Measurements from ENCODE around the gene TXNDC11.

Gene TXNDC11

DNA sequence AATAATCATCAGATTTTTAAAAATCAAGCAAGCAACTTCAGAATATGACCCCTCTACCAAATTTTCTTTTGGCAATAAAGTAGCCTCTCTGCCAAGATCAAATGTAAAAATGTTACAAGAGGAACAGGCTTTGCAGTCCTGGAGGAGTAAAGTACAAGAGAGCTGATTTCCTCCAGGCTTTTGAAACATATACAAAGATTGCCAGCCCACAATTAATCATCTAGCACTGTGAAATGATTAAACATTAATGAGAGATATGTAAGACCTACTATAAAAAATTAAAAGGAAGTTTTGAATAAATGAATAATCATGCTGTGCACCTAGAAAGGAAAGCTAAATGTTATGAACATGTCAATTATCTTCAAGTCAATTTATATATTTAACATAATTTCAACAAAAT is 26.3 kb downstream of the TXNDC11 start:
- no peak for DNase-seq

DNA sequence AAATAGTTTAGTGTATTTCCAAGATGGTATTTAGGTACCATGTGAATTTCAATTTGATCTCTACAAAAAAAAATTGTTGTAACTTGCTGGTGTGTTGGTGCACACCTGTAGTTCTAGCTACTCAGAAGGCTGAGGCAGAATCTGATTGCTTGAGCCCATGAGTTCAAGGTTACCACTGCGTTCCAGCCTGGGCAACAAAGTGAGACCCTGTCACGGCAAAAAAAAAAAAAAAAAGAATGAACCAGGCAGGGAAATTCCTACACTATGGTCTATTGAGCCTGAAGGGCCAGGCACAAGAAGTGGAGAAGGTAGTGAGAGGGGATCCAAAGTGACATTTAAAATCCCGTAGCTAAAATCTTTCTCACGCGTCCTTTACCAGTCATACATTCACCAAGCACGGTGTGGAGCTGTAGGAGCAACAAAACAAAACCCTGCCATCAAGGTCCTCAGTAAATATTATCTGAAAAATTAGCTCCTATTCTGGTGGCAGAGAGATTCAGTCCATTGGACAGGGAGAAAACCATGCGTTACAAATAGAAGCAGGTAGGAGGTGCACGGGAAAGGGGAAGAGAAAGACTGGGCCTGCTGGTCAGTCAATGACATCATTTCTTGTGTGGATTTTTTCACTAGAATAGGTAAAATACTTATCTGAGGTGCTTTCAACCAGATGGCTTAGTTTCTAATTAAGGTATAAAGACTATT is 27.3 kb downstream of the TXNDC11 start:
- DNase-seq, result no peak

DNA sequence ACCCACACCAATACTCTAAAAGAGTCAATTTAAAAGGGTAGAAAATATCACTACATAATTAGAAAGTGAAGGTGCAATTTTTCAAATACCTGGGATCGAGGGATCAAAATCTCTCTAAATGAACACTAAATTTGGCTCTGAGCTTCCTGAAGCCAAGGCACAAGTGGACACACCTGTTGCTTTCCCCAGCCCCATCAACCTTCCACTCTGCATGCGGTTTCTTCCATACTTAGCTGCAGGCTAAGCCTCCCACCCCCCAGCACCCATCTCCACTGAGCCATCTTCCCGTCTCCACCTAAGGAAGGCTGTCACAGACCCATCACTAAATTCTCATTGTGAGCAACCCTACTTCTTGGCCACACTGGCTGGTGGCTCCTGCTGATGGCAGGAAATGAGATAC is 30.5 kb downstream of the TXNDC11 start:
- DNase-seq, result no peak

DNA sequence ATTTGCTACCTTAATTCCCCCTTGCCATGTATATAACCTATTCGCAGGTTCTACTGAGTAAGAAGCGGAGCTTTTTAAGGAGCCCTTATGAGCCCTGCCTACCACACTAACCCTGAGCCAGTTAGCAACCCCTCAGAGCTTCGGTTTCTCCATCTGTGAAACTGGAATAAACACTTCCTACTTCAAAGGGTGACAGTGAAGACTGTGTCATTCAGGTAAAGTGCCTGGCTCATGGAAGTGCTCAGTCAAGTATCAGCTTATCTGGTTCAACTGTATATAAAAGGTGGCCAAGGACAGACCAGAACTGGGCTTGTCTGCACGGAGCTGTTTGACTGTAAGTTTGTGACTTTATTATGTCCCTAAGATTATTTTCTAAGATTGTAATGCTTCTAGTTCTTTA is 31.0 kb downstream of the TXNDC11 start:
- DNase-seq, result no peak

DNA sequence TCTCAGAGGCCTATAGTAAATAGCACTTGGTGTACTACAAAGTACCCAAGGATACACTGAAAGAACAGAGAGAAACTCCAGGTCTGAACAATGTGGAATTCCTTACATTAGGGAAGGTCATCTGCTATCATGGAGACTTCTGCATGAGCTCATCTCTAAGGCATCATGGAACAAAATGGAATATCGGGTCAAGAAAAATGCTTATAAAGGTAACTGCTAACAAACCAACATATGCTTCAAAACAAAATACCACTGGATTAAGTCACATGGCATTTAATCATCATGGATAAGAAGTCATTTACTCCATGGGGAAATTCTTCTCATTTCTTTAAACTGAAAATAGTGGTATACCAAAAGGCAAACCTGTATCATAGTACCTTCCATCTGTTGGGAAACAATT is 34.2 kb downstream of the TXNDC11 start:
- no peak for DNase-seq

DNA sequence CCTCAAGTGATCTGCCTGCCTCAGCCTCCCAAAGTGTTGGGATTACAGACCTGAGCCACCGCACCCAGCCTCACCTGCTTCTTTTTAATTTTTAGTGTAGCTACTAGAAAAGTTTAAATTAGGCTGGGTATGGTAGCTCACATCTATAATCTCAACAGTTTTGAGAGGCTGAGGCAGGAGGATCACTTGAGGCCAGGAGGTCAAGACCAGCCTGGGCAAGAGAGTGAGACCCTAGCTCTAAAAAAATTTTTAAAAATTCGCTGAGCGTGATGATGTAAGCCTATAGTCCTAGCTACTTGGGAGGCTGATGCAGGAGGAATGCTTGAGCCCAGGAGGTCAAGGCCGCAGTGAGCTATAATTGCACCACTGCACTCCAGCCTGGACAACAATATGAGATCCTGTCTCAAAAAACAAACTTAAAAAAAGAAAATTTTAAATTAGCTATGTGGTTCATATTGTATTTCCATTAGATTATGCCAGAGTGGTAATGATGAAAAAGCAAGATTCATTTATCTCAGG is 34.9 kb downstream of the TXNDC11 start:
- no peak for DNase-seq

DNA sequence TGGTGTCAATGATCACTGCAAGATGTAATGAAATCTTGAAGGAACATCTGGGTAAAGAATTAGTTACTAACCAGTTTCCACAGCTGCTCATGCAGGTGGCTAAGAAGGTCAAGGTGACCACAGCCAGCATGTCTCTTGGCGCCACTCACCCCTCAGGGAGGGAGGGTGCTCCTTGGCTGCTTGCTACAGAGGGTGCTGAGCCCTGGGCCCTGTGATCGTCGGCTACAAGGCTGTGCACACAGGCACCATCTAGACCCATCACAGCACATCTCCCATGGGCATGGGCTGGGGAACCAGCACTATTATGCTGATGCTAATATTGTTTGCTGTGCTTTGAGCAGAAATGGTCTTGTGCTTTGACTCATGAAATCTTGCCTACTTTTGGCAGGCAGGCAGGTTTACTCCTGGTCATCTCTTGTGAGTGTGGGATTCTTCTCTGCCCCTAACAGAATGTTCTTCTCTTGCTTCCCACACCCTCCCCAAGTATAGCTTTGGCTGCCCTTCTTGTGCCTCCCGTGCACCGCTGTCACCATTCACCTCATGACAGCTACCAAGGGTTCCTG is 36.4 kb downstream of the TXNDC11 start:
- DNase-seq, result no peak

DNA sequence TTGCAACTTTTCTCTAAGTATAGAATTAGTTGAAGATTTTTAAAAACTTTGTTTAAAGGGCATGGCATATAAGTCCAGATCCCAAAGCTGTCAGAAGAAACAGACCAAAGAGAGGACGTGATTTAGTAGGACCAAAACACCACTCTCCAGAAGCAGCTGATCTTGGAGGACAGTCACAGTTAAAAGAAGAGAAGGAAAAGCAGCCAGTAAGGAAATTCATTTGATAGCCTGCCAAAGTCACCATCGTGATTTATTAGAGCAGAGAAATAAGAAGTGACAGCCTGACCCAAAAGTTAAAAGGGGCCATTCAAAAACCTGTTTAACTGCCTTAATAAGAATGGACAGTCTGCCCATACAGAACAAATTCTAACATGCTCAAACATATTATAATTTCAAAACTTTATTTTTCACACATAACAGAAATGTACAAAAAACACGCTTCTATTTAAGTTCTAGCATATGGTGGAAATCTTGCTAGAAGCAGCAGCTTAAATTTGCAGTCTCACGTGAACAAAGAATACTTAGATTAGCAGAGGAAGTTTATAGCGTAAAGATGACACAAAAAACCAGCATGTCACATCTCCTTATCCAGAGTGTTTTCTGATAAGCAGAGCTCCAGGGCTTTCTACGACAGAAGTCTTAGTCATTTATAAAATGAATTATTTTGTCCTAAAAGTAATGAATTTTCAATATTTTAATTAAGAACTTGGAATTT is 37.2 kb downstream of the TXNDC11 start:
- DNase-seq, result no peak

DNA sequence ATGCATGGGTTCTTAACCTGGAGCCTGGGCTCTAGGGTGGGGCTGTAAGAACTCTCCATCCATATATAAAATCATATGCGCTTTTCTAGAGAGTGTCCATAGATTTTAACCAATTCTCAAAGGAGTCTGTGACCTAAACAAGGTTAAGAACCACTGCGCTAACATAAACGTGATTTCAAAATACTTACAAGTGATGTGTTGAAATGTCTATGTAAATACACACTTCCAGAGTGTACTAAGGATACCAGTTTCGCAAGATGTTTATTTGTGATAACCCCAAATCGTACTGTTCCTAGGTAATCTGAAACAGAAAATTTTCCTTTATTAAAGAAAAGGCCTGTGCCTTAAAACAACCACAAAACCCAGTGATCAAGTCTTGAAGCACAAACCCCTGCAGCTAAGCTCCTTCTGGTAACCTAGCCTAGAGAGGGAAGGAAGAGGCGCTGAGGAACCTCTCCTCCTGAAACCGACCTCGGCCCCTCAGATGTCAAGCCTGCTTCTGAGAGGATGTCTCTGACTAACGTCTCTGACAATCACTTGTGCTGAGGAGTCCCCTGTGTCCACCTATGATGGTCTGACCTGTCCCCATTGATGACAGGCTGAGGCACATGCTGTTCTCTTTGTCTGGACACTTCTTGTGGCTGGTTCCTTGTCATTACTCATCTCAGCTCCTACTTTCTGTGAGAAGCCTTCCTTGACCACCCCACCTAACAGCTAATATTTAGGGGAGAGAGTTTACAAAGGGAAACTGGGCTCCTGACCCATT is 42.2 kb downstream of the TXNDC11 start:
- DNase-seq, result no peak

DNA sequence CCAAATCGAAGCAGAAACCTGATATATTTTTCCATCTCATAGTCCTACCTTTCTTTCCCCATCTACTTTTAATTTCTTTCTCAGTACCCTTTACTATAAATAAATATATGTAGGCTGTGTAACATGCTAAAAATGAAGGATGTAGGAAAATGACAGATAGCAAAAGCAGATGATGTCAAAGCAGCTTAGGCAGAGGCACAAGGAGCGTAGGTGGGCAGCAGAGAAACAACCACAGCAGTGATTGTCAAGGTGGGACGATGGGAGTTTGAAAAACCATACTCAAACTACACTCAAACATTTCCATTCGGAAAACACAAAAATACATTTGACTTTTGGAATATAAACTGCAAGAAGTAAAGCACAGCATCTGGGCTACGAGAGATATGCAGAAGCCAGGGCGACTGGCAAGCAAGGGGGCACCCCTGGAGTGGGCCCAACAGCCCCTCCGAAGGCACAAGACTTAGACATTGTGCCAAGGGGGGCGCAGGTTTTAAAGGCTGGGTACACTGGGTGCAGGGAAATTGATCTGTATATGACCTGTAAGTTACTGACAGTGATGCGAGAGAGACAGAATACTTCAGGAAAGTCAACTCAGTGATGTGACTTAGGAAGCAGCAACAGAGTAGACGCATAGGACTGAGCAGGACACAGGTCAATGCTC is 43.3 kb downstream of the TXNDC11 start:
- DNase-seq, result no peak

DNA sequence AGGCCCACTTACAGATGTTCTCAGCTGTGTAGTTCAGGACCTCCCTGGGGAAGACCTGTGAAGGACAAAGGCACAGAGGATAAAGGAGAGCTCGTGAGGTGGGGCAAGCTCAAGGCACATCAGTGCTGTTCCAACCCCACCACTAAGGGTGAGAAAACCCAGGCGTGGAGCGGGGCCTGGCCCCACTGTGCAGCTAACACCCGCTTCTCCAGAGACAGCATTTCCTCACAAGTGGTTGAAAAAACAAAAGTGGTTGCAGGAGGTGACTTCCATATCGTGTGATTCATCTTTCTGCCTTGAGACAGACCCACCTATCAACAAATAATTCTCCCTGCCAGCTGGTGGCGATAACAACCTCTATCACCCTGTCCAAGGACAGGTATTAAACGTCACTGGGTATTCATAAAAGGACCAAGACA is 44.4 kb downstream of the TXNDC11 start:
- no peak for DNase-seq

DNA sequence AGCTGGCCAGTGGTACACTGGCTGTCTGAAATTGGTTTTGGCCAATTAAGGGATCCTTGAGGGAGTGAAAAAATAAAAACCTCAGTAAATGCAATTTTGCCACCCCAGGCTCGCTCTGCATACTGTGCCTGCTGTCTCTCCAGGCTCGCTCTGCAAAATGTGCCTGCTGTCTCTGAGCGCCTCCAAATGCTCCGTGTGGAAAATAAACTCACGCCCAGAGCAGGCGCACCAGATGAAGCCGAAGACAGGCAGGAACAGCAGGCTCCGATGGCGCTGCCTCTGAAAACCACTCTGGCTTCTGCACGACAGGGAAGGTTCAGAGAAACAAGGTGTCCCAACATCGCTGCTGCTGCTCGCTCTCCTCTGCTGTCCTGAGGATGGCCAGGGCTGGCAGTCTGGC is 45.3 kb downstream of the TXNDC11 start:
- DNase-seq, result no peak

DNA sequence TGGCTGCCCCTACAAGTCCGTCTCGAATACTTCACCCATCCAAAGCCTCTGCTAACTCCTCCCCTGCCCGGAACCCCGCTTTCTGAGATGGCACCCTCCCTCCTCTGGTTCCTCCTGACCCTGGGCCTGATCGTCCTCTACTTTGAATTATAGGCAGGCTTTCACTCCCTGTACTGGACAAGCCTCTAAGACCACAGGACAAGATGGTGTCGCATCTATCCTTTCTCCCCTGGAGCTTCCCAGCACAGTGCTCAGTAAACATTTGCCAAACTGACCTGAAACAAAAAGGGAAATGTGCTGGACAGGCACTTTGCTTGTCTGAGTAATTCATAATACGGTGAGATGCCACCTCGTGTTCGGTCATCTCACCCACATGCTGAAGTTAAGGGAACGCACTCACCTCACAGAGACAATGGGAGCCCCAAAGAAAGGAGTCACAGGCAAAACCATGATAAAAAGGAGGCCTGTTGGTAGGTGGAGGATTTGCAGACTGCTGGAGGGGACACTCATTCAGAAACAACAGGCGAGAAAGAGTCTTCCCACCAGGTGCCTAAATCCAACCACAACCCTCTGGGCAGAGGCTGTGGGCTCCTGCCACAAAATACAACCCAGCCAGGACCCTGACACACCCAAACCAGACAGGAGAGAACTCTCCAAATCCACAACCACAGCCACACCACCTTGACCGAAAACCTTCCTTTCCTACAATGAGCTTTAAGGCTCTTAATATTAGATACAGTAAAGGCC is 46.2 kb downstream of the TXNDC11 start:
- DNase-seq, result no peak

DNA sequence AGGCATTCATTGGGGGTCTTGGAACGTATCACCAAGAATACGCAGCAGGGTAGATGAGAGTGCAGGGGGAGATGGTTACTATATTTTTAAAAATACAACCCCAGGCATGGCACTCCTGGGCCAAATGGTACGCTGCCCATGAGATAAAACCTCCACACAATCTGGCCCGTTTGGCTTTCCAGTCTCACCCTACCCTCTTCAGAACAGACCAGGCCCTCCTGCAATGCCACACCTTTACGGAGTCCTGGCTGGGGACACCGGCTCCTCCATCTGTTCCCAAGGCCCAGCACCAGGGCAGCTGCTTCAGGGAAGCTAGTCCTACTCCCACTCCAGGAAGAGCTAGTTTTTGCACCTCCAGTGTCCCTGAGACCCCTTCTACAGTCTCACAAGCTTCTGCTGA is 50.0 kb downstream of the TXNDC11 start:
- DNase-seq, result no peak

DNA sequence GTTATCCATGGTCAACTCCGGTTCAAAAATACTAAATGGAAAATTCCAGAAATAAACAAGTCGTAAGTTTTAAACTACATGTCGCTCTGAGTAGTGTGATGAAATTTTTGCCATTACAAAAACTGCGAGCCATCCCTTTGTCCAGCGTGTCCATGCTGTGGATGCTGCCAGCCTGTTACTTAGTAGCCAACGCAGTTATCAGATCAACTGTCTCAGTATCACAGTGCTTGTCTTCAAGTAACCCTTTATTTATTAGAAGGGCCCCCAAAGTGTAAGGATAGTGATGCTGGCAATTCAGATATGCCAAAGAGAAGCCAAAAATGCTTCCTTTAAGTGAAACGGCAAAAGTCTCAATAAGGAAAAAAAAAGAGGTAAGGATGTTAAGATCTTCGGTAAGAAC is 50.5 kb downstream of the TXNDC11 start:
- no peak for DNase-seq

DNA sequence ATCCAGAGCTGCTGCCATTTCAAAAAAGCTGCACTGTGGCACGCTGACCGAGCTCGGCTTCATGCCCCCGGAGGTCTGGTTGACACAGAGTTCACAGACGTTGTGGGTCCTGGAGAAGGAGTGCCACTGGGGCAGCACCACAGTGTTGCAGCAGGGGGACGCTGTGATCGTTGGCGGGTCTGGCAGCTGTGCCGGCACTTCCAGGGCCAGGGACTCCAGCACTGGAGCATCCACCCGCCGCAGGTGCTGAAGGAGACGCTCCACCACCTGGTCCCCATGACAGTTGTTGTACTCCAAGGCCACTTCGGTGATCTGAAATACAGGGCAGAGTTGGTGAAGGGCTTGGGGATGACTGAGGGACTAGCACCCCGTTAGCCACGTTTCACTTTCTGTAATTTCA is 50.9 kb downstream of the TXNDC11 start:
- DNase-seq, result no peak

DNA sequence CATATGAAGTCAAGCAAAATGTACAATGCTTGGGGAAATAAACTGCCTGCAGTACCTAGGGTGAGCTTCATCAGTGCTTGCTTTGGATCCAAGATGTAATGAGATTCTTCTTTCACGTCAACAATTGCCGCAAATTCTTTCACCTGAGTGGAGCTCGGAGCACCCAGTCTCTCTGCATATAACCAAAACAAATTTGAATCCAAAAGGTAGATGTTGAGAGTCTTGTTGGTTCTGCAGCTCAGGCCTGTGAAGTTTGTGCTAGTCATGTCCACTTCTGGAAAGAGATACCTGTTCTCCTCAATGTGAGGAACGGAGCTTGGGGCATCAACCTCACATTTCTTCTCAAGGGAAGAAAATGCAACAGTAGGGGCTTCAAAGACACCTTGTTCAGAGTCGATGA is 51.4 kb downstream of the TXNDC11 start:
- no peak for DNase-seq

DNA sequence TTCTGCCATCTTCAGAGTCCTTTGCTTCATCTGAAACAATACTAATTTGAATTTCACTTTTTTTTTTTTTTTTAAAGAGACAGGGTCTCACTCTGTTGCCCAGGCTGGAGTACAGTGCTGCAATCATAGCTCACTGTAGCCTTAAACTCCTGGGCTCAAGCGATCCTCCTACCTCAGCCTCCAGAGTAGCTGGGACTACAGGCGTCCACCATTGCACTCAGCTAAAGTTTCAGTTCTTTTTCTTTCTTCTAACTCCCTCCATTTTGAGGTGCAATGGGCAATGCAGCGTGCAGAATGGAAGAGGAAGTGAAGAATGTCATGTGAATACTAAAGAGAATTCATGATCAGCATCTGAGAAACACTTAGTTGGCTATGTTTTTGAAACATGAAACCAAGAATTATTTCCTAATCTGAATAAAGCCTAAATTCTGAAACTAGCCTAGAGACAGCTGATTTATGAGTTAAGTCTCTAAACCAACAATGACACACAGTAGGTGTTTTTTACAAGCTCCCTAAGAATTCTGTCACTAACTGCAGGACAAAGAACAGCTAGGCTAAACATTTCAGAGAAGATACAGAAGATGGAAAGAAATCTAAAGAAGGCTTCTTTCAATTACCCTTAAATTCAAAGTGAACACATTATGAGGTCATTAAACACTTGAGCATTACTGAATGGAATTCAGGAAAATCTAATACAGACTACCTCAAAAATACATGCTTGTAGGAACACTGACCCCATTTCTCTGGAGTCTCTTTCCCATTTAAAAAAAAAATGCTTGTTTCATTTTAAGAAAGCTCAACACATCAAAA is 53.4 kb downstream of the TXNDC11 start:
- DNase-seq, result no peak

DNA sequence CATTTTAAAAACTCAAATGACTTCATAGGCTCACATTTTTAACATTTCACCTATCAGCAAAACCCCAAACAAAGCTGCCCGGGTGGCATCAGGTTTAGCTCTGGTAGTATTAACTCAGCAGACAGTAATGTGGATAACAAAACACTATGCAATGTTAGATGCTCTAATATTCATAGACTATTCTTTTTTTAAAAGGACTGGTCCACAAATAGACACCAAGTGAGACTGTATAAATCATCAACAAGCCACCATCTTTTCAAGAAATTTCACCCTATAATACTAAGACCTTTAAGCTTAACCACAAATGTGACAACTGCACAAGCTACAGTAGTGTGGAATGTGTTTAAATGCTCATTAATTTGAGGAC is 54.2 kb downstream of the TXNDC11 start:
- no peak for DNase-seq

DNA sequence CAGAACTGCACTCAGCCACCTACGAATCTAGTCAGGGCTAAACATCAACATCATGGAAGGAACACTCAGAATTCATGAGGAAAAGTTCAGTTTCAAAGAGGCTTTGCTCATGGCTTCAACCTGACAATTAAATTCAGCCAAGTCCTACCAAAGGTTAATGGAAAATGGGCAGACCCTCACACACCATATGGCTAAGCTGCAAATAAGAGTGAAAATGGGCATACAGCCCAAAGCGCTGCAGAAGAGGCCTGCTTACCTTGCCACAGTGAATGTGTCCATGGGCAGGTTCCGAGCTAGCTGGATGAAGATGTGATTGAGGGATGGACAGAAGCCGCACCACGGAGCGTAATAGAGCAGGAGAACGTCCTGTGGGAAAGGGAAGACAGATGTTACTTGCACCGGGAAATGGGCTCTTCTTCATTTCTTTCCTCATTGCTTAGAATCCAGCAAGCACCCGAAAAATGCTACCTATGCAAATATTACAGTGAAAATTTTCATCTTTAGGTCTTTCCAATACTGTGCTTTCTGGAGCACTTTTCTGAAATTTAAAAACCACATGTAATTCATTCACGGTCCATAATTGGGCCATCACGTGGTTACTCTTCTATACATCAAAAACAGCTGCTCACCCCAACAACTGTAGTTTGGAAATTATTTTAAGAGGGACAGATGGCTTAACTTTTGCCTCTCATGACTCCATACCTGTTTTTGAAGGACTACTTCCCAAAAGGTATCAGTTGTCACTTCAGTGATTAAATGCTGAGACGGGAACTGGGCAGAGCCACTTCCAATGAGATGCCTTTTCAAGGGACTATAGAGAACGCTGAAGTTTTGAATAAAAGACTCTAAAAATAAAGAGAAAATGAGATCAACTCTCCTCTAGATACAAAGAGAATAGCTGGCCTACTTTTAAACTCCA is 54.8 kb downstream of the TXNDC11 start:
- DNase-seq, result no peak

Data from NCI-H1105 (cell line).